ENCODE results near the gene WFDC5.
"Not testable (repeated sequence)": the region's sequence is repeated elsewhere in the genome, so short reads cannot be mapped to it uniquely, and the experiment has no call there.

WFDC5 gene

GRCh38 chr20:45114465-45115385 is at the start of gene WFDC5:
WFDC5 (minus strand) TSS chr20:45115174; CDS start chr20:45115083, 91 bp downstream.
- no peak for DNase-seq

DNA sequence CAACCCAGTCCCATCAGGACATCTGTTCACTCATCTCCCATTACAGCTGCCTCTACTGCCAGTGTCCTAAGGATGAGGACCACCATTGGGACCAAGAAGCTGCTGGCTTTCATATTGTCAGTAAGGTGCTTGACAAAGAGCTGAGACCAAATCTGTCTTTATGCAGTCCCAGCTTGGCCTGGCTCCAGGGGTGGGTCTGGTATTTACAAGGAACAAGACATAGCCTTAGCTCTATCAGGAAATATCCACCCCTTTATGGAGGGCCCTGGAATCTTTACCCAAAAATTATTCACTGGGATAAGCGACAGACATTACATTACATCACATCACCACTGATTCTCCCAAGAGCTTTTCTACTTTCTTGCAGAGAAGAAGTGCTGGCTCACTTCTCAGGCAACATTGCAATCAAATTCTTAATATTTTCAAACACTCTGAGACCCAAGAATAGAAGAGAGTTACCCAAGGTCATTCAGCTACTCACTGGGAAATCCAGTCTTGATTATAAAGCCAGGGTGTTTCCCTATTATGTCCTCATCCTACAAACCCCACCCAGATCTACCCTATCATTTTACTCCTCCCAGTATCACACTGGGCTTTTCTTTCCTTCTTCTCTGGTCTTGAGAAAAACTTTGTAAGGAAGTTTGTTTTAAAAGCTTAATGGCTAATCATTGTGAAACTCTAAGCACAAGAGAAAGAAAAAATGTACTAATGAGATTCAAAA is 48.3 kb upstream of the WFDC5 start:
- DNase-seq = no peak

DNA sequence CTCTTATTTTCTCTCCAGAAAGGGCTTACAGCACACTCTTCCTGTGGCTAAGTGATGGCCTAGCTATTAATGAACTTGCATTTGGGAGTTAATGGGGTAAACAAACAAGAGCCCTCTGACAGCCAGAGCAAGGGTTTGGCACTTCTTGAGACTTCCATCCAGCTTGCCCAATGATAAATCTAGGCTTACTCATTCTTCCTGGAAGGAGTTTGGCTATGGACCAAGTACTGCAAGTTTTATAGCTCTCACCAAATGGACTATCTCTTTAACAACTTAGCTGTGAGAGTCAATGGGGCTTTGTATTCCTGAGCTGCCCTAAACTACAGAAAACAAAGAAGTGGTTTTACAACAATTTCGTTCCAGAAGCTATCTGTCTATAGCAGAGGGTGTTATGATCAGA is 43.0 kb upstream of the WFDC5 start:
- no peak for DNase-seq

DNA sequence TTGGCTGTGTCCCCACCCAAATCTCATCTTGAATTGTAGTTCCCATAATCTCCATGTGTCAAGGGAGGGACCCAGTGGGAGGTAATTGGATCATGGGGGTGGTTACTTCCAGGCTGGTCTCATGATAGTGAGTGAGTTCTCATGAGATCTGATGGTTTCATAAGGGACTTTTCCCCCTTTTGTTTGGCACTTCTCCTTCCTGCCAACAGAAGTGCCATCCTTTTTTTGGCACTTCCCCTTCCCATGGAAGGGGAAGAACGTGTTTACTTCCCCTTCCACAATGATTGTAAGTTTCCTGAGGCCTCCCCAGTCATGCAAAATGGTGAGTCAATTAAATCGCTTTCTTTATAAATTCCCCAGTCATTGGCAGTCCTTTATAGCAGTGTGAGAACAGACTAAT is 41.7 kb upstream of the WFDC5 start:
- no peak for DNase-seq

DNA sequence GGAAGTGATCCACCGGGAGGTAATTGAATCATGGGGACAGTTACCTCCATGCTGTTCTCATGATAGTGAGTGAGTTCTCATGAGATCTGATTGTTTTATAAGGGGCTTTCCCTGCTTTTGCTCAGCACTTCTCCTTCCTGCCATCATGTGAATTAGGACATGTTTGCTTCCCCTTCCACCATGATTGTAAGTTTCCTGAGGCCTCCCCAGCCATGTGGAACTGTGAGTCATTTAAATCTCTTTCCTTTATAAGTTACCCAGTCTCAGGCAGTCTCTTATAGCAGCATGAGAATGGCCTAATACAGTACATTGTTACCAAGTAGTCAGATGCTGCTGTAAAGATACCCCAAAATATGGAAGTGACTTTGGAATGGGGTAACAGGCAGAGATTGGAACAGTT is 39.8 kb upstream of the WFDC5 start:
- DNase-seq = not testable (repeated sequence)

DNA sequence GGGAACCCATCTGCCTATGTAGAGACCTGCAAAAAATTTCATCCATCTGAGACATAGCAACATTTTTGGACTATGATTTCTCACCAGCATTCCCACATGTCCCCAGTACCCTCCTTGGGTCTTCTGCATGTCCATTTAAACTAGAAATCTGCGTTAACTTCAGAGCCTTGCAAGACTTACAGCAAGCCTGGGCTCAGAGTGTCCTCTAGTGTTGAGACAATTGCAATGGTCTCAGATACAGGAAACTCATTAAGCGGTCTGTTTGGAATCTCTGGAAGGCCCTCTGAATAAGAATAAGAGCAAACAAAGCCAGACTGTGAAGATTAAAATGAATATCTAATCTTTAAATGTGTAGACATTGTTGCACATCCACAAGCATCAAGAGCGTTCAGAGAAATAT is 39.2 kb upstream of the WFDC5 start:
- no peak for DNase-seq

DNA sequence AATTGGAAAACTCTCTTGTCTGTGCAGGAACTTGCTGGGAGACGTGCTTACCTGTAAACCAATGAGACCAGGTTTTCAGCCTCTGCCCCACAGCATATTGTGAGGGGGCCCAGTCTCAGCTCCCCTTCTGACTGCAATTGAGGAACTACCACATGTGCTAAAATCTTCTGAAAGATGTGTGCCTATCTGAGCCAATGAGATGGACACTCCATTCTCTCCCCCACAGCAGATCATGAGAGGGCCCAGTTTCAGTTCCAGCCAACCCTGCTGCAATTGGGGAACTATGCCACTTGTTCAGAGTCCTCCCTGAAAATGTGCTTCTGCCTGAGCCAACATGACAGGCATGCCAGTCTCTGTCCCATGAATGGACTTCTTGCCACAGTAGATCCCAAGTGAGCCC is 38.8 kb upstream of the WFDC5 start:
- no peak for DNase-seq

DNA sequence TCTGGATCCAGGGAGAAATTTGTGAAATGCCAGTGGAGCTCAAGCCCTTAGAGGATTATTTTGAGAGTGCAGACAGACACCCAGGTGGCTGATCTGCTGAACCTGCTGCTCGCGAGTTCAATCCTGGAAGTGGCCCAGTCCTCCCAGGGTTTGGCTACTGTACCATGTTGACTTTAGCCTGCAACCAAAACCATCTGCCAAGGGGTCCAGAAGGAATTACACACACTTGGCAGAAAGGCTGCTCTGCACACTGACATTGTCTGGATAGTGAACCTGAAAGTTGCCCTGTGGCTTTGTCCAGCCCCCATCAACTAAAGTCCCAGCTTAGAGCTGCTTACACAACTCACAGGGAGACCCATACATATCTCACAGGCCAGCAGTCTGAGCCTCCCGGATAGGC is 38.2 kb upstream of the WFDC5 start:
- no peak for DNase-seq

- DNase-seq = no peak
These were observed 37.4 kb upstream of the WFDC5 start for GRCh38 chr20:45152405-45152804.

DNA sequence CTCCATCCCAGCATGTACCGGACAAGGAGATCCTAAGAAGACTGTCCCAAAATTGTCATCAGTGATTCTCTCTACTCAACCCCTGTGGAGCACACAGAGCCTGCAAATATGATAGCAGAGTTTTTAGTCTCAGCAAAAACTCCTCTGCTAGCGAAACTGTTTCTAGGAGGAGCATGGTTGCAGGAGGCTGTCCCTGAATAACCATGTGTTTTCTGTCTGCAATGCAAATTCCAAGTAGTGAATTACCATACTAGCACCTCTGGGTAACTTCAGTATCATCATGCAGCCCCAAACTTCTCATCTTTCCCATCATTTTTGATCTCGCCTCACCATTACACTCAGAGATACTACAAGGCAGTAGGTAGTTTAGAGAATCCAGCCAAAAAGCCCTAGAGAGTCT is 34.1 kb upstream of the WFDC5 start:
- DNase-seq = no peak

- no peak for DNase-seq
These were observed 25.9 kb upstream of the WFDC5 start for GRCh38 chr20:45140836-45141235.

DNA sequence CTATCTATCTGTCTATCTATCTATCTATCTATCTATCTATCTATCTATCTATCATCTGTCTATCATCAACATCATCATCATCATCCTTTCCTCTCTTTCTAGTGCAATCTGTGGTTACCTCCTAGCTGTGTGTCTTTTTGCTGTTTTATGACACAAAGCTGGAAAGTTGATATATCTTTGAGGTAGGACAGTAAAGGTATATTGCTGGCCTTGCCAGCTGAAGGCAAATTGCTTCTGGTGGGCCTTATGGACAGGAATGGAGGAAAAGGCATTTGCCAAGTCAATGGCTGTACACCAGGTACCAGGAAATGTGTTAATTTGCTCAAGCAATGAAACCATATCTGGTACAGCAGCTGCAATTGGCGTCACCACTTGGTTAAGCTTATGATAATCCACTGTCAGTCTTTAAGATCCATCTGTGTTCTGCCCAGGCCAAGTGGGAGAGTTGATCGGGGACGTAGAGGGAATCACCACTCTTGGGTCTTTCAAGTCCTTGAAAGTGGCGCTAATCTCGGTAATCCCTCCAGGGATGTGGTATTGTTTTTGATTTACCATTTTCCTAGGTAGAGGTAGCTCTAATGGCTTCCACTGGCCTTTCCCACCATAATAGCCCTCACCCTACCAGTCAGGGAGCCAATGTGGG is 24.9 kb upstream of the WFDC5 start:
- not testable (repeated sequence) for DNase-seq

DNA sequence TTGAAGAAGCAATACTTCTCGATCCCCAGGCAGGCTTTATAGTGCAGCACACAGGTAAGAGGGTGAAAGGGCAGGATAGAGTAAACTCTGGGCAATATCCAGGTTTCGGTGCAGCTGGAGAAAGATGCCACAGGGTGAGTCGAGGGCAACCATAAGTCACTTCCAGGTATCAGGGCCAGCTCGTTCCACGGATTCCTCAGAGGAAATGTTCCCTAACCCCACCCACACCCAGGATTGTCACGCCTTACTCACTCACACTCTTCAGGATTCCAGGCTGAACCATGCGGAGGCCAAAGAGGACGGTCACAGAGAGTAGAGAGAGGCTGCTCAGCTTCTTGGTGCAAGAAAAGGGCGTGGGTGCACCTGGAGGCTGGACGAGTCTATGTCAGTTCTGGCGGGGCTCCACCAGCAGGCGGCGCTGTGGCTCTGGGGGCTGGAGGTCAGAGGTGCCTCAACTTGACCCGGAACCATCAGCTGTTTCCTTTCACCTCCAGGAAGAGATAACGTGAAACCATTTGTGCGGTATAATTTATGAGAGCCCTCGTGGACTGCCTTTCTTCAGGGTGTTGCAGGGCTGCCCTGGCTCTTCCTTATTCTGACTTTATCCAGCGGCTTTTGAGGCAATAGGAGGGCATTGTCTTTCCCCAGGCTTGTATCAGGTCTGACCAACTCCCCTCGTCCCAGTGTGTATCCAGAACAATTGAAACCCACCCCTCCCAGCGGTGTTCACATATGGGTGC is 23.8 kb upstream of the WFDC5 start:
- DNase-seq = peak; percentile 3 to 26

- DNase-seq = no peak
These were observed 21.9 kb upstream of the WFDC5 start for GRCh38 chr20:45136911-45137310.

- DNase-seq = no peak
These were observed 13.1 kb upstream of the WFDC5 start for GRCh38 chr20:45128099-45128498.

- no peak for DNase-seq
These were observed 9.4 kb upstream of the WFDC5 start, which contains the start of gene WFDC12 for GRCh38 chr20:45124365-45124764. WFDC12 (minus strand) TSS chr20:45124465; CDS start chr20:45124447, 18 bp downstream.

DNA sequence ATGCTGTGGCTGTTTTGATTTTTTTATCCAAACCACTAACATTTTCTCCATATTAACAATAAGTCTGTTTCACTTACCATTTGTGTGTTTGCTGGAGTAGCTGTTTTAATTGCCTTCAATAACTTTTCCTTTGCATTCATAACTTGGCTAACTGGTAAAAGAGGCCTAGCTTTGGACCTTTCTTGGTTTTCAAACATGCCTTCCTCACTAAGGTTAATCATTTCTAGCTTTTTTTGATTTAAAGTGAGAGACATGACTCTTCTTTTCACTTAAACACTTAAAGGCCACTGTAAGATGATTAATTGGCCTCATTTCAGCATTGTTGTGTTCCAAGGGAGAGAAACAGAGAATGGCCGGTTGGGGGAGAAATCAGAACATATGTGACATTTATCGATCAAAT is 6.4 kb upstream of the WFDC5 start:
- no peak for DNase-seq

DNA sequence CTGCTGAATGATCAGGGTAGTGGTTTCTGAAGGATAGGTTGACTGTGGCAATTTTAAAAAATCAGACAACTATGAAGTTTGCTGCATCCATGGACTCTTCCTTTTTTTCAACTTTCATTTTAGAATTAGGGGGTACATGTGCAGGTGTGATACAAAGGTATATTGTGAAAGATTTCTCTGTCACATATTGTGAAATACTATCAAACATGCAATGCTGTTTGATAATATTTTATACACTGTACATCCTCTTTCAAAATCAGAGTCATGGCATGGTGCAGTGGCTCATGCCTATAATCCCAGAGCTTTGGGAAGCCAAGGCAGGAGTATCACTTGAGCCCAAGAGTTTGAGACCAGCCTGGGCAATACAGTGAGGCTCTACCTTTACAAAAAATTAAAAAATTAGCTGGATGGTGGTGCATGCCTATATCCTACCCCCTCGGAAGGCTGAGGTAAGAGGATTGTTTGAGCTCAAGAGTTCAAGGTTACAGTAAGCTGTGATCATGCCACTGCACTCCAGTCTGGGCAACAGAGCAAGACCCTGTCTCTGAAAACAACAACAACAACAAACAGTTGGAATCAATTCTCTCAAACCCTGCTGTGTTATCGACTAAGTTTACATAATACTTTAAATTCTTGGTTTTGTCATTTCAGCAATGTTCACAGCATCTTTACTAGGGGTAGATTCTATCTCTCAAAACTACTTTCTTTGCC is 4.7 kb upstream of the WFDC5 start:
- no peak for DNase-seq

DNA sequence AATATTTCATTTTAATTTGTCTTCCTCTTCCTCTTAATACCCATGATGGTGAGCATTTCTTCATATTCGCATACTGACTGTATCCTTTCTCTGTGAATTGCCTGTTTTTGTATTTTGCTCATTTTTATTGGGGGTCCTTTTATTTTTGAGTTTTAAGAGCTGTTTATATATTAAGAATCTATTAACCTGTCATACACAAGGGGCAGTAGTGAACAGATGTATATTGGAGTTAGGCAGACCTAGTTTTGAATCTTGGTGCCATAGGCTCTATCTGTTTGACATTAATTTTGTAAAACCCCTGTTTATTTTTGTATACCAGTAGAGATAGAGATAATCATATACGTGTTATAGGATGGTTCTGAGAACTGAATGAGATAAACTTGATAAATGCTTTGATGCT is 3.1 kb upstream of the WFDC5 start:
- peak in 1 of 2 experiments; percentile 38 for DNase-seq

DNA sequence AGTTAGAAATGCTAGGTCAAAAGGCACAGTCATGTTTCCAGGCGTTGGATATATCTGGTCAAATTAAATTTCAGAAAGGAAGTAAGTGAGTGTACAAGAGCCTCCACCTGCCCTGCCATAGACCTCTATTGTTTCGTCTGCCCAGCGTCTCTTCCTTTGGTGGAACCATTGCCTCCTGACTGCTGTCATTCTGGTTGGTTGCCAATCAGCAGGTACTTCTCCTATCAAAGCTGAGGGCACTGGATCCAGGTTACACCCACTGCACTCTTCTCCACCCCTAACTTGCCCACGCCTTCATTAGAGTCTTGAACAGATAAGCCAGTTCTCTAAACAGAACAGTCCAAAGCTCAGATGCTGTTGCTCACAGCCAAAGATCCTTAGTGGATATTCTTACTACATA is 2.6 kb upstream of the WFDC5 start:
- DNase-seq = no peak

GRCh38 chr20:45115829-45116228 is 855 bp upstream of the WFDC5 start:
- DNase-seq = no peak

GRCh38 chr20:45115386-45115774 is 406 bp upstream of the WFDC5 start:
- DNase-seq = no peak

Data from Kasumi-1 (cell line).